ENCODE data around the gene CCDC148.

Gene CCDC148

GRCh38 chr2:158467248-158467647 is 10.7 kb upstream of the CCDC148 start:
- Histone ChIP-seq H3K9me2 (replicated peaks; ENCODE audit: insufficient read depth, low read length) (no peaks in the 10 kb centered on the region), H4K20me1 (ENCODE audit: low read depth, low read length) (no peaks in the 10 kb centered on the region), H2AFZ (ENCODE audit: low read depth, low read length, severe bottlenecking) (no peak overlapping the region), H3K79me2 (ENCODE audit: insufficient read depth, low read length) (no peaks in the 10 kb centered on the region), H3K36me3 (ENCODE audit: low read length) (no peaks in the 10 kb centered on the region), H3F3A (ENCODE audit: insufficient read depth) (no peaks in the 10 kb centered on the region), H3K27me3 (ENCODE audit: low read length) (no peaks in the 10 kb centered on the region), H3K9ac (ENCODE audit: low read length) (no peak overlapping the region), H3K4me3 (ENCODE audit: insufficient read depth, low read length, poor library complexity, severe bottlenecking) (no peak overlapping the region), H3K9me3 (ENCODE audit: insufficient read depth, low read length) (no peaks in the 10 kb centered on the region), H3K4me2 (ENCODE audit: low read depth, low read length, poor library complexity, severe bottlenecking) (no peak overlapping the region), H3K27ac (ENCODE audit: low read depth, low read length) (no peak overlapping the region)
- no peak for TF ChIP-seq CTCF (IDR thresholded peaks at IDR 0.05; ENCODE audit: insufficient read depth, low read length, poor library complexity, severe bottlenecking)
- TF ChIP-seq EZH2phosphoT487 (conservative IDR thresholded peaks at IDR 0.05; ENCODE audit: low read length), result no peak

- Histone ChIP-seq H3K36me3 (ENCODE audit: low read length) (no peaks in the 10 kb centered on the region), H3K9ac (ENCODE audit: low read length) (no peak overlapping the region), H3K4me3 (ENCODE audit: insufficient read depth, low read length, poor library complexity, severe bottlenecking) (no peak overlapping the region), H3F3A (ENCODE audit: insufficient read depth) (no peaks in the 10 kb centered on the region), H3K9me3 (ENCODE audit: insufficient read depth, low read length) (no peaks in the 10 kb centered on the region), H3K4me2 (ENCODE audit: low read depth, low read length, poor library complexity, severe bottlenecking) (no peak overlapping the region), H3K79me2 (ENCODE audit: insufficient read depth, low read length) (no peaks in the 10 kb centered on the region), H4K20me1 (ENCODE audit: low read depth, low read length) (peaks cover 6% of the 10 kb centered on the region; the same call in 1 of the 2 replicates), H2AFZ (ENCODE audit: low read depth, low read length, severe bottlenecking) (no peak overlapping the region), H3K27me3 (ENCODE audit: low read length) (no peaks in the 10 kb centered on the region), H3K9me2 (replicated peaks; ENCODE audit: insufficient read depth, low read length) (no peaks in the 10 kb centered on the region), H3K27ac (ENCODE audit: low read depth, low read length) (no peak overlapping the region)
- TF ChIP-seq CTCF (IDR thresholded peaks at IDR 0.05; ENCODE audit: insufficient read depth, low read length, poor library complexity, severe bottlenecking), result no peak
- no peak for TF ChIP-seq EZH2phosphoT487 (conservative IDR thresholded peaks at IDR 0.05; ENCODE audit: low read length)
These were observed 8.1 kb upstream of the CCDC148 start for GRCh38 chr2:158464426-158465281.

- Histone ChIP-seq H2AFZ (ENCODE audit: low read depth, low read length, severe bottlenecking) (no peak overlapping the region), H3K4me2 (ENCODE audit: low read depth, low read length, poor library complexity, severe bottlenecking) (no peak overlapping the region), H3F3A (ENCODE audit: insufficient read depth) (no peaks in the 10 kb centered on the region), H3K36me3 (ENCODE audit: low read length) (no peaks in the 10 kb centered on the region), H3K27me3 (ENCODE audit: low read length) (no peaks in the 10 kb centered on the region), H4K20me1 (ENCODE audit: low read depth, low read length) (peaks cover 9% of the 10 kb centered on the region; the same call in 1 of the 2 replicates), H3K27ac (ENCODE audit: low read depth, low read length) (no peak overlapping the region), H3K9me2 (replicated peaks; ENCODE audit: insufficient read depth, low read length) (no peaks in the 10 kb centered on the region), H3K79me2 (ENCODE audit: insufficient read depth, low read length) (no peaks in the 10 kb centered on the region), H3K9me3 (ENCODE audit: insufficient read depth, low read length) (no peaks in the 10 kb centered on the region), H3K4me3 (ENCODE audit: insufficient read depth, low read length, poor library complexity, severe bottlenecking) (no peak overlapping the region), H3K9ac (ENCODE audit: low read length) (no peak overlapping the region)
- TF ChIP-seq EZH2phosphoT487 (conservative IDR thresholded peaks at IDR 0.05; ENCODE audit: low read length) (no peak), CTCF (IDR thresholded peaks at IDR 0.05; ENCODE audit: insufficient read depth, low read length, poor library complexity, severe bottlenecking) (no peak)
These were observed 7.0 kb upstream of the CCDC148 start for GRCh38 chr2:158463496-158464095.
